ENCODE measurements around the gene TLL2.
"Not testable (repeated sequence)": the region's sequence is repeated elsewhere in the genome, so short reads cannot be mapped to it uniquely, and the experiment has no call there.

Gene TLL2

DNA sequence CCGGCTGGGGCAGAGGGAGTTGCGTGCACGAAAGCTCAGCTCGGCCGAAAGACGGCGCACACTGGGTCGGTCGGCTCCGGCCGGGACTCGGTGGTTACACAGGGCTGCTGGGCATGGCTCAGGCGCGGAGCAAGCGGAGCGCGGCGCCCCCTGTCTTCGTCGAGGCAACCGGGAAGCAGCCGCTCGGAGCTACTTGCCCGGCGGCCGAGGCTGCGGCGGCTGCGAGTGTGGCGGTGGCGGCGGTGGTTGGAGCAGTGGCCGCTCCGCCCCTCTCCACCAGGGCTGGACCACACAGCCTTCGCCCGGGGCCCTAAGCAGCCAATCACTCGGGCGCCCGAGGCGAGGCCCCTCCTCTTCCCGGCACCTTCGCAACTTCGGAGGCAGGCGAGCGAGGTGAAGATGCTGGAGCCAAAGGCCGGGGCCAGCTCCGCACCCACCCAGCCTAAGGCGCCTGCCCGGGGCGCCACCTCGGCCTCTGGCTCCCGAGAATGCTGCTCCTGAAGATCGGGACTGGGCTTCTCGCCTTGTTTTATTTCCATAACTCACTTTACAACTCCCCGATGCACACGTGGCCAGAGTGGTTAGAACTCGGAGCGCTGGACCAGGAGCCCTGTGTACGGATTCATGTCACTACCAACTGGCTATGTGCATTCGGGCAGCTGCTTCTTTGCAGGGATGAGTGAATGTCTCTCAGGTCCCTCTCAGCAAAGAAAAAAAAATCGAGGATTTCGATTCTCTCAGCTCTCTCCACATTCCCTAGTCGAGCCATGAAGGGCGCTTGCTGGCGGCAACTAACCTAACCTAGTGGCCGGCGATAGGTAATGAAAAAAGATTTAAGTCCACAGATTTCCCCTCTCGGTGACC is at the start of gene TLL2:
TSS of gene TLL2 (minus strand) at position 229 of the 864 bp plus-strand sequence. CDS start 241 bp downstream, outside the sequence.
- peak; percentile 36 for DNase-seq

DNA sequence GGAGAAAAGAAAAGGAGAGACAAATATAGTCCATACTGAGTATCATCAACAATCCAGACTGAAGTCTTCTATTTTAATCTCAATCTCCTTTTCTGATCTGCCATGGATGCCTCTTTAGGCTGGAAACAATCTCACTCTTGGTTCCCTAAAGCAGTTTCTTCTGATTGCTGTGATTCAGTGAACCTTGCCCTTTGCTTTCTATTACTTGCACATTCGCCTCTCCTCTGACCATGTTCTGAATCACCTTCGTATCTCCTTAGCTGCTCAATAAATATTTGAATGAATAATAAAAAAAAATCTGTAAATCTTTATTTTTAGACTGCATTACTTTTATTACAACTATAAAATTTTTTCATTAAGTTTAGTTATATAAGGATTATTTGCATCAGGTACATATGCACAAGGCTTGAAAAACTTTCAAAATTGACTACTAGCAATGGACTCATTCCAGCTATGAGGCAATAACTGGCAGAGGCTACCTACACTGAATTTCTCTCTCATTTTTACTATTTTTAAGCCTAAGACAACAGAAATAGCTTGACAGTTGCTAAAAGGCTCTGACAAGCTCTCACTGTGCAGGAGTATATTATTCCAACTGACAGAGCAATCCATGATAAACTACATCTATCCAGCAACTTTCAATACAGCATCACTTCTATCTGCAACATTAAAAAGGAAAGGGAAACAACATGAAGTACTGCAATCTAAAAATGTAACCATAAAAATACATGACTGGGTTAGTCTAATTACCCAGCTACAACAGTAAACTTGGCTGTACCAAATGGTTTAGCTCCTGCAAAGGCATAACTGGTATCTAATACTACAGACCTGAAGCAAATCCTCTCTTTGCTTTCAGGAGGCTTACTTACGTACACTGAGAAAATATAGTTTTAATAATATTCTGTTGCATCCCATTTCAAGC is 47.5 kb upstream of the TLL2 start:
- DNase-seq = no peak

DNA sequence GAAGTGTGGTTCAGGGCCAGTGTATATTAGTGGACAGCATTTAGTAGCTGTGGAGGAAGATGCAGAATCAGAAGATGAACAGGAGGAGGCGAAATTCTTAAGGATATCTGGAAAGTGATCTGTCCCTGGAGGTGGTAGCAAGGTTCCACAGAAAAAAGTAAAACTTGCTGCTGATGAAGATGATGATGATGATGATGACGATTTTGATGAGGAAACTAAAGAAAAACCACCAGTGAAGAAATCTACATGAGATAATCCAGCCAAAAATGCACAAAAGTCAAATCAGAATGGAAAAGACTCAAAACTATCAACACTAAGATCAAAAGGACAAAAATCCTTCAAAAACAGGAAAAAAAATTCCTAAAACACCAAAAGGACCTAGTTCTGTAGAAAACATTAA is 46.8 kb upstream of the TLL2 start:
- no peak for DNase-seq

DNA sequence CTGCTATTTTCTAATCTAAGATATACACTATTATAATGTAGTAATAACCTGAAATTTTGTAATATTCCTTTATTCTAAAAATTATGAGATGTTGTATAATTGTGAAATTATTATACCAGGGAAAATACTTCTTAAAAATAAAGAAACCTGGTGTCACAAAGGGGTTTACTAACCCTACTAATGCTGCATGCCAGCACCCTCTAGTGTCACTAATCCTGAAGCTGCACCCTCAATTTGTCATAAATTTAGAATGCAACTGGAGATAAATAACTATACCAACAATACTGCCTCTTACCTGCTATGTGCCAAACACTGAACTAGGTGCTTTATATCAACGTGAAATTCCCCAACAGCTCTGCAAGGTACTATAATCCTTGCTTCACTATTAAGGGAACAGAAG is 42.3 kb upstream of the TLL2 start:
- DNase-seq = no peak

DNA sequence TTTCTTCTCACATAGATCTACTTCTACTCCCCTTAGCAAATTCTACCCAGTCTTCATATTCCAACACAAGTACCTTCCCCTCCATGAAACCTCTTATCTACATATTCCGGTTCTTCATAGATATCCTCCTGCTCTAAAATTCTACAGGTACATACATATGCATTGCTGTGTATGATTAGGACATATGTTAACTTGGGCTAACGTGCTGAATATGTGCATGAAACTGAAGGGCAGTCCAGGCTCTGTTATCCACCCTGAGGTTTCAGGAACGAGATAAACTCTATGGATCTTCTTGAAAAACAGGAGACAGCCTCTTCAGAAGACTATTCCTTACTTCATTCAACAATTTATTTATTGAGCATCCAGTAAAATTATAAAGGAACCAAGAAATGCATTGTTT is 41.6 kb upstream of the TLL2 start:
- DNase-seq = no peak

DNA sequence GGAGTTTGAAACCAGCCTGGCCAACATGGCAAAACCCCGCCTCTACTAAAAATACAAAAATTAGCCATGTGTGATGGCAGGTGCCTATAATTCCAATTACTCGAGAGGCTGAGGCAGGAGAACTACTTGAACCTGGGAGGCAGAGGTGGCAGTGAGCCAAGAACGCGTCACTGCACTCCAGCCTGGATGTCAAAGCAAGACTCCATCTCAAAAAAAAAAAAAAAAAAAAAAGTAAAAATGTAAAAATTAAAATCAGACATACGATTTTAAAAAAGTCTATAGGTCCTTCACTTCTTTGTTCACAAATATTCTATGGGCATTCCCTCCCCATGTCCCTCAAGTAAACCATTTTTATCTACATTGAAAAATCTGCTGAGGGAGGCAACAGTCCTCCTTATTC is 34.9 kb upstream of the TLL2 start:
- DNase-seq = peak; percentile 26

DNA sequence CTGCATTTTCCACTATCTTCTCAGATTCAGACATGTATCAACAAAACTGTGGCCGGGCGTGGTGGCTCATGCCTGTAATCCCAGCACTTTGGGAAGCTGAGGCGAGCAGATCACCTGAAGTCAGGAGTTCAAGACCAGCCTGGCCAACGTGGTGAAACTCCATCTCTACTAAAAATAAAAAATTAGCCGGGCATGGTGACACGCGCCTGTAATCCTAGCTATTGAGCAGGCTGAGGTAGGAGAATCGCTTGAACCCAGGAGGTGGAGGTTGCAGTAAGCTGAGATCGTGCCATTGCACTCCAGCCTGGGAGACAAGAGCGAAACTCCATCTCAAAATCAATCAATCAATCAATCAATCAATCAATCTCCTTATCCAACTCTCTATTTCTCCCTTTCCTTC is 31.8 kb upstream of the TLL2 start:
- not testable (repeated sequence) for DNase-seq

DNA sequence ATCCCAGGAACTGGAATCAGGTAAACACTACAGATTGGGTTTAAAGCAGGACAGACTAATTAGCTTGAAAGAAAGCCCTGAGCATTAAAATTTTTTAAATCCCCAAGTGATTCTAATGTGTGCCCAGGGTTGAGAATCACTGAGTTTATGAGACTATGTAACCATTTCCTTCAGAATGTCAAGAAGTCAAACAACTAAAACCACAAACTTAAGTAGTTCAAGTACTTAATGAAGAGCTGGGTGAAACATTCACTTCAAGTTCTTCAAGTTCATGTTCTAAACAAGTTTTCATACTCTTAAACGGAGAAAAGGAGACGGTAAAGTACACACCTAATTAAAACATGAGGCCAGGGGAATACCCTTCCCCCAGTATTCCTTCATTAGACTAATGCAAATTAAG is 28.2 kb upstream of the TLL2 start:
- no peak for DNase-seq

DNA sequence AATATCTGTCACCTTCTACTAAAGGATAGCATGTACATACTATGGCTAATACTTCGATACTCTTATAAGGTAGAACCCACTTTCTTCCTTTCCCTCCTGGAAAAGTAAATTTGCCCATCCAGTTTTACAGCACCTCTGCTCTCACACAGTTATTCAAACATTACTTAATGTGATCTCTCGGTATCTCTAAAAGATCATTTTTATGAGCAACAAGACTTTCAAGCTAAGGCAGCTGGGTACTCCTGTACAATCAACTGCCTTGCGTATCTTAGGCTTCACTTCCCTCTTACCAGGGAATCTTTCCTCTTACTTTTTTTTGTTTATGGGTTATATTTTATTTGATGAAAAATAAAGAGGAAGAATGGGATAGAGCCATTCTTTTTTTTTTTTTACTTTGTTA is 26.5 kb upstream of the TLL2 start:
- DNase-seq = no peak

DNA sequence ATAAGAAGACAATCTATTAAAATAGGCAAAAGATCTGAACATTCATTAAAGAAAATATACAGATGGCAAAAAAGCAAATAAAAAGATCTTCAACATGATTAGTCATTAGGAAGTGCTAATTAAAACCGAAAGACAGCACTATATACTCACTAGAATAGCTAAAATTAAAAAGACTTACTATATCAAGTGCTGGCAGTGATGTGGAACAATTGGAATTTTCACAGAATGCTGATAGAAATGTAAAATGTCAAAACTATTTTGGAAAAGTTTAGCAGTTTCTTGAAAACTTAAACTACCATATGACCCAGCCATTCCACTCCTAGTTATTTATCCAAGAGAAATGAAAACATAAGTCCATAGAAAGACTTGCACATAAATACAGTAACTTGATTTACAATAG is 25.0 kb upstream of the TLL2 start:
- no peak for DNase-seq

DNA sequence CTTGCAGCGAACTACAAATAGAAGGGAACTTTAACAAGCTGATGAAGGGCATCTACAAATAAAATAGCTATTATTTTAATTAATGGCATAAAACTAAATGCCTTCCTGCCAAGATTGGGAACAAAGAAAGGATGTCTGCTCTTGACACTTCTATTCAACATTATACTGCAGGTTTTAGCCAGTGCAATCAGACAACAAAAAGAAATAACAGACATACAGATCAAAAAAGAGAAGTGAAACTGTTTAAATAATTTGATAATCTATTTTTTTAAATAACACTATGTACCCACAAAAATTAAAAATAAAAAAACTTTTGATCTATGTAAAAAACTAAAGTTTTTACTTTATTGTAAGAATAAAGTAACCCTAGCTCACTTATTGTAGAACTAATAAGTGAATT is 22.4 kb upstream of the TLL2 start:
- no peak for DNase-seq

DNA sequence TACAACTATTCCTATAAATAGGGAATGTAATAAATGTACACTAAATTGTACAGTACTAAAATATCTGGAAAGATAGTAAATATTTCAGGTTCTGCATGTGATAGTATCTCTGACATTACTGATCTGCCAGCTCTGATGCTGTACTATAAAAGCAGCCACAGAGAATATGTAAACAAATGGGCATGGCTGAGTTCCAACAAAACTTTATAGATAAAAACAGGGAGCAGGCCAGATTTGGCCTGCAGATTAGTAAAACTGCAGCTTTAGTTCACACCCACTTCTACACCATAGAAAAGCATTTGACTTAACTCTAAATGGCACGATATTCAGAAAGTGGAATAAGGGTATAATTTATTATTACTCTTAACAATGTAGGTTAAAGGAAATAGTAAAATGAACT is 18.8 kb upstream of the TLL2 start:
- no peak for DNase-seq

DNA sequence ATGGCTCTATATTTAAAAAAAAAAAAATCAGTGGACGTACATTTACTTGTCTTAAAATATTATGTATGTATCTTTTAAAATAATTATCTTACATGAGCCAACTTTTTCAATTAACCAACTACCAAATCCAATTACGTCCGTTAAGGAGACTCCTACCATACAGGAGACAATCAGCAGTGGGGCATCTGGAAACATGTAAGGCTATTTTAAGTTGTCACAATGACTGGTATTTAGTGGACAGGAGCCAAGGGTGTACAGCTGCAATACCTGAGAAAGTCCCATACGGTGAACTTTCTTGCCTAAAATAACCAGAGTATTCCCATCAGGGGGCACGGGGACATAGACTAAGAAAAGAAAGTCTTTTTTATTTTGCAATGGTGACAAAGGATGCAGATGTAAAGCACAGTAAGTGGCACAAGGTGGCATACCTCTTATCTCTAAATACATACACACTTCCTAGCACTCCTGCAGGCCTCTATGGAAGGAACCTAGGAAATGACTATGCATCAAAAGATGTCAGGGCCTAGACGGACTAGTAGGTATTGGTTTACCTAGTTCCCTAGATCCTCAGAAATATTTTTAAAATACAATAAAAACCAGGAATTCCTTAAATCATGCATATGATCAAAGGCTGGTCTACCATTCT is 16.0 kb upstream of the TLL2 start:
- DNase-seq = no peak

DNA sequence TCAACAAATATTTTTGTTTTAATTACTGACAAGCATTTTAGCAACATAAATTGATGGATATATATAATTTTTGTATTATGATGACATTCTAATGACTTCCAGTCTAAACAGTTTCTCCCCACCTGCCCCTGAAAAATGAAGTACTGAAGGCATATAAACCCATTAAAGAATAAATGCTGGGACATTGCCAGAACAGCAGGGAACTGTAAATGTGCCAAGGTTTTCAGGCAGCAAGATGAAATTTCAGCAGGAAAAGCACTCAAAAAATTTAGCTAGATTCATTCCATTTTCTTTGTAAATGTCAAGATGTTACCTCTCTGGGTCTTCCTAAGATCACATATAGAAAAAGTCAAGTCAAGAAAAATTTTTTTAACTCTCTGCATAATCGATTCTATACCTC is 11.0 kb upstream of the TLL2 start:
- no peak for DNase-seq

DNA sequence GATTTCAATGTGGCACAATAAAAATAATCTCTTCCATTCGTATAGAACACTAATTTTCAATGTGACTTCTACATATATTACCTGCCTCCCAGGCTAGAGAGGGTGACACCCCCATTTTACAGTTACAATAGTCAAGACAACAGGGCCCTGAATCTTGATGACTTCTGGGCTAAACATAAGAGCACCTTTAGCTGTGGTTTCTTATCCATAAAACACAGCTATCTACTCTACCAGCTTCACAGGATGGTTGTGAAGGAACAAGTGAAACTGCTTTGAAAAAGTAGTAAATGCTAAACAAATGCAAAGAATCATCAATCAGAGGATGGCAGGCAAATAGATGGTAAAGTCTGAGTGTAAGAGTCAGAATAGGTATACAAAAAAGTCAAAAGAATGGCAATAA is 3.6 kb upstream of the TLL2 start:
- no peak for DNase-seq

DNA sequence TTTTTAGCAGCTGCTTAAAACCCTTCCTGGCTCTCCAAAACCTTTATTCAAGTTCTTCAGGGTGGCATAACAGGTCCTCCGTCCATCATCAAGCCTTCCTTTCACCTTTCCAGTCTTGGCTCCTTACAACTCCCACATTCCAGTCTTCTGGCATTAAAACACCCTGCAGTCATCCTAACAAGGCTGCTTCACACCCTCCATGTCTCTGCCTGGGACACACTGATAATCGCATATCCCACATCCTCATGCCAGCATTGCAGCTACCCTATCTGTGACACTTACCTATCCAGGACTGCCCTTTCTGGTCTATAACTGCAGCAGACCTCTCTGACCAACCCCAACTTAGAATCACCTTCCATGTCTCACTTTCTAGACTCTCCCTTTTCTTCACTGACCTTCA is 2.6 kb upstream of the TLL2 start:
- DNase-seq = no peak

DNA sequence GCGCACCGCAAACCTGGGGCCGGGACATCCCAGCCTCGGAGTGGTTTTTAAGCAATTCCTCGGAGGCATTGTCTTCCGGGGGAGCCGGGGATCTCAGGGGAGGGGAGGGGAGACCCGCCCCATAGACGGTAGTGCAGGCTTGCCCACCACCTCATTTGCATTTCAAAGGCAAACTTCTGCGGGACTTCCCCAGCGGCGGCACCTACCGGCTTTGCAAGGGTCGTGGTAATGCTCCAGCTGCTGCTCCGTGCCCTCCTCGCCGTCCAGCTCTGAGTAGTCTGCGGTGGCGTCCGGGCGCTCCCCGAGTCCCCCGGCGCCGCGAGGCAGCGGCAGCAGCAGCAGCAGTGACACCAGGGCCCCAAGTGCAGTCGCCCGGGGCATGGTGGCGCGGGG is 425 bp downstream of the TLL2 start:
- no peak for DNase-seq

DNA sequence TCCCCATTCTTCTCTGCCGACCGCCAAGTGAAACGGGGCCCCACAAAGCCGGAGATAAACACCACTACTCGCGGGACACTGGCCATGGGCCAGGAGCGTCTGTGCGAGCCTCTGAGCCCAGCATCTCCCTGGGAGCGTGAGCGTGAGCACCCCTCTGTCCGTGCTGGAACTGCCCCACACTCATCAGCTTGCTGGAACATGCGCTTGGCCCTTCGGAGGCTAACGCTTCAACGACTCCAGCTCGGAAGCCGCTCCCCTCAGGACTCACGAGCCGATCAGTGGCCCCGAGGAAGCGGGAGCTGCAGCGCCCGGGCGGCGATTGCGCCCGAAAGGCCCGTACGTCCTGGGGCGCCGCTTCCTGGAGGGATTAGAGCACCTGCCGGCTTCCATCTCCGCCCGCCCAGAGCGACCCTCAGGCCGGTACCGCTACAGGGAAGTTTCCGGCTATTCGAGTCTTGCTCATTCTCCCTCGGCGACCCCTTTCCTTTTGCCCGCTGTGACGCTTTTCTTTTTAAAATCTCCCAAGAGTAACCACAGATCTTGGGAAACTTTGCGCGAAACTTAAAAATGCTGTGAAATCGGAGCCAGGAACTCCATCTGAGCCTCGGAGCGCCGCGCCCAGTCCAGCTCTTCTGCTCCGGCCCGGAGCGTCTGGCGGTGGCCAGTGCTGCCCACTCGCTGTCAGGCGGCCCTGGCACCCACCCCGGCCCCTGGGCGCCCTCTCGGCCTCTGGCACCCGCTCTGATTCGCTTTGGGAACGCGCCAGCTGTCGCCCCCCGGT is 1.0 kb downstream of the TLL2 start:
- DNase-seq = no peak

DNA sequence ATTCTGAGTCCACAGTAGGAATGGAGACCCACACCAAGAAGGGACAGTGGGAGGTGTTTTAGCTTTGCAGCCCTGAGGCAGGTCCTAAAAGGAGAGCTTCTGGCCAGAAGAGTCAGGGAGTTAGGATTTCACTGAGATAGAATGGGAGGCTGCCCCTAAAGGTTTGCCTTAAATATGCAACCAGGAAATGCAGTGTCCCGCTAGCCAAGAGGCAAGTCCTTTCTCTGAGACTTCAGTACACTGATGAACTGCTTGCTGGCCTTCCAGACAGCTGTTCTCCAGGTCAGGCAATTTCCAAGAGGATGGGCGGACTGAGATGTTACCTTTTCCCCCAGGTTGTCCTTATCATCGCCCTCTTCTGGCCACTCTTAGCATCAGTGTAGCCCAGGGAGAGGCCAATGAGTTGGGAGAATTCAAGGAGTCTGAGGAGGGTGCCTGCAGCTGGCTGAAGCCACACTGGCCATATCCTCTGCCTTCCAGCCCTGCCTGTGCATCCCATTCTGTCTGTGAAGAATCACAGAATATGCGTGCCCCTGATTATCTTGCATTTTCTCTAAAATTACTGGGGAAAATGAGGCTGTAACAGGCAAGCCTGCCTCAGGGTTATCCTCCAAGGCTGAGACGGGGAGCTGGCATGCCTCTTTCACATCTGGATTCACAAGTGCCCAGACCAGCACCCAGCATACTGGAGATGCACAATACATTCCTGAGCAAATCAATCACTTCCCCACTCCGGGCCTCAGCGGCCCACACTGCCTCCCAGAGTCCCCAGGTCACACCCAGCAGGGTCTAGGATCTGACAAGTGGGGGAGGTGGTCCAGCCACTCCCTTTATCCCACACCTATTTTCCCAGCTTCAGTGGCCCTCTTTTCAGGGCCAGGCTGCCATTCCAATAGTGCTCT is 2.4 kb downstream of the TLL2 start:
- DNase-seq = no peak

DNA sequence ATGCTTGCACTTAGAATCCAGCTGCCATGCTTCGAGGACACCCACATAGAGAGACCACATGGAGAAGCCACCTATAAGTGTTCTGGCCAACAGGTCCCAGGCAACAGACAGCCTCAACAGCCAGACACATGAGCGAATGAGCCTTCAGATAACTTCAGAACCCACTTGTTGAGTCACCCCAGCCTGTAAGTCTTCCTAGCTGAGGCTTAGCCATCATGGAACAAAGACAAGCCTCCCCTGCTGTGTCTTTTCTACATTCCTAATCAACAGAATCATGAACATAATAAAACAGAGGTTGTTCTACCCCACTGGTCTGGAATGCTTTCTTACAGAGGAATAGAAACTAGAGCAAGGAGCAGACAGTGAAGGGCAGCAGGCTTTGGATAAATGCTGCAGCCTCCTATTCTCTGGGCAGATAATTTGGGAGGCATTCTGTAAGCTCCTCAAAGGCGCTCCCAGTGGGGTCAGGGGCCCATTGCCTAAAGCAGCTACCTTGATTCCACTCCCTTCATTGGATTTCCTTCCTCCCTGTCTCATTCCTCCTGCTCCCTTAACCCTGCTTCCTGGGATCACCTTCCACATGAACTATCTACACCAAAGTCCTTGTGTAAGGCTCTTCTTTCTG is 4.6 kb downstream of the TLL2 start:
- DNase-seq = no peak

DNA sequence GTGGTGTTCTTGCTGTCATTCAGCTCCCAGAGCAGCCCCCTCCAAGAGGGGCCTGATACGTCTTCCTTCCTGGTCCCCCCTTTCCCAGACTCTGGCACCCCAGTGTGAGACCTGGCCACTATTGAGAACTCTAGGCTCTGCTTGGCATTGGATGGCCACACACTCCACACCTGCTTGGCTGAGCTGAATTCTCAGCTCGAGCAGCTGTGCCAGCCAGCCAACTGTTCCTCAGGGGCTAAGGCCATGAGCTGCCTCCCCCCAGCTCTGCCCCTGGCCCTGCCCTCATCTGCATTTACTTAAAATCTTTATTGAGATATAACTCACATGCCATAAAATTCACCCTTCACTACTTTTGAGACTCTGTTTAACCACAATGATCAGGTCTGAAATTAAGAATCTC is 6.7 kb downstream of the TLL2 start:
- DNase-seq = no peak
